Colonic mucosa (tissue), 4 donors: ENCODE measurements around the gene FAM171A2. TPM values are rescaled to one million over a fixed set of nuclear protein-coding genes. Genes with fewer than 3 reads are reported as not detected.

Experiments
- DNase-seq: peaks from one replicate; pipeline ENCODE4 v3.0.0-alpha.2; 2020
- H3K27ac ChIP-seq: fragments of 200-600 bp; one replicate; pipeline ENCODE4 v1.8.0; 2021
- H3K27me3 ChIP-seq: fragments of 200-600 bp; one replicate; pipeline ENCODE4 v1.8.0; 2021
- H3K36me3 ChIP-seq: fragments of 200-600 bp; one replicate; pipeline ENCODE4 v1.8.0; 2021
- H3K4me1 ChIP-seq: fragments of 200-600 bp; one replicate; pipeline ENCODE4 v1.8.0; 2021; ENCODE audit warnings: mild to moderate bottlenecking
- H3K4me3 ChIP-seq: fragments of 200-600 bp; one replicate; pipeline ENCODE4 v1.8.0; 2021
- H3K9ac ChIP-seq, 2 donors: one replicate each; pipeline ENCODE4 v1.7.0; 2013; ENCODE audit warnings: control low read depth in 2 of 2, low read depth in 2 of 2, low read length in 2 of 2
- H3K9me3 ChIP-seq: fragments of 200-600 bp; one replicate; pipeline ENCODE4 v1.8.0; 2021
- CTCF ChIP-seq: fragments of 200-600 bp; IDR thresholded peaks from one replicate; pipeline ENCODE4 v1.8.0; 2022; ENCODE audit warnings: antibody characterized with exemption, mild to moderate bottlenecking
- intact Hi-C: fragments of 100-400 bp; cut with DNase I; formaldehyde crosslinking; loops from one replicate; pipeline ENCODE4 v1.14.1; 2022
- total RNA-seq, 2 donors: library from RNA; stranded (reverse); fragmentation: NEBNext Ultra II Directional in 1 of 2; extraction: Animal tissue kit (Norgen Biotek cat#: 25700) in 1 of 2; gene quantifications; one replicate each; pipeline ENCODE4 v1.2.1, GENCODE V29; 2021
- donor health status: healthy.
- donor health status: DM: no; HTN: no; CAD: no.
- donor health status: DM: no; HTN: no; CAD: no.

FAM171A2 gene
- total RNA-seq, 2 donors from 2014 or later, result 0.64 to 0.72 TPM

- no peak for TF ChIP-seq CTCF
- Histone ChIP-seq H3K36me3 (peaks cover 5% of the 10 kb centered on the region), H3K9ac (no peak overlapping the region), H3K9me3 (no peaks in the 10 kb centered on the region), H3K27ac (no peak overlapping the region), H3K27me3 (no peaks in the 10 kb centered on the region), H3K4me3 (no peak overlapping the region), H3K4me1 (no peaks in the 10 kb centered on the region)
- no peak for DNase-seq
- intact Hi-C loops, result no loop called here
These were observed 7.4 kb downstream of the FAM171A2 start for GRCh38 chr17:44356241-44356640.

- no peak for DNase-seq
- H3K4me3 ChIP-seq, result no peak overlapping the region
These were observed 8.0 kb downstream of the FAM171A2 start for GRCh38 chr17:44355642-44356099.

DNA sequence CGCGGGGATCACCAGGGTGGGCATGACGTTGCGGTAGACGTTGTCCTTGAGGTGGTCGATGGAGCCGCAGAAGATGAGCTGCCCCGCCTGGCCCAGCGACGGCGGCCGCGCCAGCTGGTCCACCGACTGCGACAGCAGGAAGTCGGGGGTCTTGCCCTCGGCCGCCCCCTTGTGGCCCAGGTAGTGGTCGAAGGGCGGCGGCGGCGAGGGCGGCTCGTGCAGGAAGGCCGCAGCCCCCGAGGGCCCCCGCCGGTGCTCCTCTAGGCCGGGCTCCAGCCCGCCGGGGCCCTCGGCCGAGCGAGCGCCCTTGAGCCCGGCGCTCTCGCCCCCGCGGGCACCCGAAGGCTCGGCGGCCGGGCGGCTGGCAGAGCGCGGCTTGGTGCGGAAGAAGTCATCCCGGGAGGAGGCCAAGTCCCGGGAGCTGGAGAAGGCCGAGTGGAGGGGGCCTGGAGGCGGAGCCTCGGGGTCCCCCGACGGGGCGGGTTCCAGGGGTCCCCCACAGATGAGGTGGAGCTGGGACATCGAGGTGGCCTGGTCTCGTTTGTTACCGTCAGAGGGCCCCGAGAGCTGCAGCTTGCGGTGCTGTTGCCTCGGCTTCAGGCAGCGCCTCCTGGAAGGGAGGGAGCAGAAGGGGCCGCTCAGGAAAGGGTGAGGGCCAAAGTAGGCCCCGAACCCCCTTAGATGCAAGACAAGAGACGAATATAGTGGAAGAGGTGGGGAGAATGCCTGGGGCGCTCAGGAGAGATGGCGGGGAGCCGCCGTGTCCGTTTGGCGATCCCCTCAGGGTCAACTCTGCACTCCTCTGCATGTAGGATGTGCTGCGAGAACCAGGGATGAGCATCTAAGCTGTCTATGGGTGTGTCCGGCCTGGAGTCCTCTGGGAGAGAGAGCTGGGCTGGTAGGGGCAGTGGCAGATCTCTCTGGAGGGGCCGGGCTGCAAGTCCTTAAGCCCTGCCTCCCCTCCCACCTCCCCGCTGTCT is 8.8 kb downstream of the FAM171A2 start:
- H3K9me3 ChIP-seq, result no peaks in the 10 kb centered on the region
- no peaks in the 10 kb centered on the region for H3K27me3 ChIP-seq
- peak; percentile 56 for DNase-seq
- no peak overlapping the region for H3K9ac ChIP-seq
- no peaks in the 10 kb centered on the region for H3K4me1 ChIP-seq
- TF ChIP-seq CTCF, result no peak
- no peak overlapping the region for H3K4me3 ChIP-seq
- intact Hi-C loops, result no loop called here
- H3K36me3 ChIP-seq, result peaks cover 5% of the 10 kb centered on the region
- H3K27ac ChIP-seq, result no peak overlapping the region

More at GRCh38 chr17:44355642-44356099, 8.0 kb downstream of the FAM171A2 start:
- TF ChIP-seq CTCF, result no peak
- intact Hi-C loops, result no loop called here
- Histone ChIP-seq H3K4me1 (no peaks in the 10 kb centered on the region), H3K9me3 (no peaks in the 10 kb centered on the region), H3K27me3 (no peaks in the 10 kb centered on the region), H3K36me3 (peaks cover 5% of the 10 kb centered on the region), H3K27ac (no peak overlapping the region), H3K9ac (no peak overlapping the region)

DNA sequence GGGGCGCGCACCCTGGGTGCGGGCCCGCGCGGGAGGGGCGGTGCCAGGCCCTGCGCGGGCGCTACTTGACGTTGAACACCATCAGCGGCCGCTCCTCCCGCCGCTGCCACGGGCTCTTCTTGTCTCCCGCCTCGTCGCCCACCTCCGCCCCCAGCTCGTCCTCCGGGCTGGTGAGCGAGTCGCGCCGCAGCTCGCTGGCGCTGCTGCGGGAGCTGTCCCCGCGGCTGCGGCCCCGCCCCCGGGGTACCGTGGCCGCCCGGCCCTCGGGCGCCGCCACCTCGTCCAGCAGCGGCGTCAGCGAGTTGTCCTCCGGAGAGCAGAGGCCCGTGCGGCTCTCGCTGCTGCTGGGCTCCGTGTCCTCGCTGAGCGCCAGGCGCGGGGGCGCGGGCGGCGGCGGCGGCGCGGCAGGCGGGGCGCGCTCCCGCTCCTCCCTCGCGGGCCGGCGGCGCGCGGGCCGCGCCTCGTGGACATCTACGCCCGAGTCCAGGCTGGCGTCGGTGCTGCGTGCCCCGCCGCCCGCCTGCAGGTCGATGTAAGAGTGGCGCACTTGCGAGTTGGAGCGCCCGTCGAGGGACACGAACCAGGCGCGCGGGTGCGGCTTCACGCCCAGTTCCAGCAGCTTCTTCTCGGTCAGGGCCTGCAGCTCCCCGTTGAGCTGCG is 9.9 kb downstream of the FAM171A2 start:
- peak overlapping the region in 1 of 2 donors; percentile 43 for H3K9ac ChIP-seq
- no peak for DNase-seq
- no peak for TF ChIP-seq CTCF
- no peak overlapping the region for H3K27ac ChIP-seq
- intact Hi-C loops, result no loop called here
- no peaks in the 10 kb centered on the region for H3K27me3 ChIP-seq
- peak overlapping the region; percentile 35 for H3K4me3 ChIP-seq
- H3K4me1 ChIP-seq, result no peaks in the 10 kb centered on the region
- H3K9me3 ChIP-seq, result no peaks in the 10 kb centered on the region
- H3K36me3 ChIP-seq, result peaks cover 5% of the 10 kb centered on the region

GRCh38 chr17:44352828-44353671 is 10.6 kb downstream of the FAM171A2 start:
- intact Hi-C loops, result no loop called here
- no peak overlapping the region for H3K9ac ChIP-seq
- DNase-seq, result no peak
- H3K36me3 ChIP-seq, result peaks cover 5% of the 10 kb centered on the region
- H3K4me3 ChIP-seq, result peak overlapping the region; percentile 35
- H3K27me3 ChIP-seq, result no peaks in the 10 kb centered on the region
- TF ChIP-seq CTCF, result no peak
- no peaks in the 10 kb centered on the region for H3K4me1 ChIP-seq
- H3K9me3 ChIP-seq, result no peaks in the 10 kb centered on the region
- H3K27ac ChIP-seq, result no peak overlapping the region
